SIG-M5 treated with dmso at 0.1 percent for 504 hours (cell line): ENCODE measurements around the gene SLX9.

ENCODE experiments used
- DNase-seq: peaks from one replicate; lab custom pipeline; 2025; ENCODE audit not compliant: unreplicated experiment; lab: John Stamatoyannopoulos, UW

The SLX9 gene

DNA sequence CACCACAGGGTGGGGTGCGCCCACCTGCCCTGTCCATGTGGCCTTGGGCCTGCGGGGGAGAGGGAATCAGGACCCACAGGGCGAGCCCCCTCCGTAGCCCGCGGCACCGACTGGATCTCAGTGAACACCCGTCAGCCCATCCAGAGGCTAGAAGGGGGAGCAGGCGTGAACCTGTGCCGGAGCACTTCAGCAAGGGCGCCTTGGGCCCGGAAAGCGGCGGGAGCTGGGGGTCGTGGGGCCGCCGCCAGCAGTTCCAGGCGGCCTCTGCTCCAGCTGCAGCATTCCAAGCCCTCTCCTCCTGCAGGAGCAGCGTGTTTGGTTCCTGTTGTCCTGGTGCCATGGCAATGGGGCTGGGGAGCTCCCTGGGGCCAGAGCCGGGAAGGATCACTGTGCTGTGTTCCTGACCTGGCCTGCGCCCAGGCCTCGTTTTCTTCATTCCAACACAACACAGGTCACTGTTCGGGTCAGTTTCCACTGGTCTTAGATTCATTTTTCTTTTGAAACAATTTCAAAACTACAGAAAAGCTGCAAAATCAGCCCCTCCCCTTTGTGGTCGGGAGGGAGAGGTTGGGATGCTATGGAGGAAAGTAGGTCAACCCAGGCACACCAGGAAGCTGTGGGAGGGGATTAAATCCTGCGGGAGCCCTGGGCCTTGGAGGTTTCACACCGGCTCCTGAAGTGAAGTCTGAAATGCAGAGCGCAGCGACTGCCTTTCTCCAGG lies 18.8 kb downstream of the SLX9 start:
- DNase-seq: no peak

- no peak for DNase-seq
These were observed 19.7 kb downstream of the SLX9 start for GRCh38 chr21:44959376-44960091.

DNA sequence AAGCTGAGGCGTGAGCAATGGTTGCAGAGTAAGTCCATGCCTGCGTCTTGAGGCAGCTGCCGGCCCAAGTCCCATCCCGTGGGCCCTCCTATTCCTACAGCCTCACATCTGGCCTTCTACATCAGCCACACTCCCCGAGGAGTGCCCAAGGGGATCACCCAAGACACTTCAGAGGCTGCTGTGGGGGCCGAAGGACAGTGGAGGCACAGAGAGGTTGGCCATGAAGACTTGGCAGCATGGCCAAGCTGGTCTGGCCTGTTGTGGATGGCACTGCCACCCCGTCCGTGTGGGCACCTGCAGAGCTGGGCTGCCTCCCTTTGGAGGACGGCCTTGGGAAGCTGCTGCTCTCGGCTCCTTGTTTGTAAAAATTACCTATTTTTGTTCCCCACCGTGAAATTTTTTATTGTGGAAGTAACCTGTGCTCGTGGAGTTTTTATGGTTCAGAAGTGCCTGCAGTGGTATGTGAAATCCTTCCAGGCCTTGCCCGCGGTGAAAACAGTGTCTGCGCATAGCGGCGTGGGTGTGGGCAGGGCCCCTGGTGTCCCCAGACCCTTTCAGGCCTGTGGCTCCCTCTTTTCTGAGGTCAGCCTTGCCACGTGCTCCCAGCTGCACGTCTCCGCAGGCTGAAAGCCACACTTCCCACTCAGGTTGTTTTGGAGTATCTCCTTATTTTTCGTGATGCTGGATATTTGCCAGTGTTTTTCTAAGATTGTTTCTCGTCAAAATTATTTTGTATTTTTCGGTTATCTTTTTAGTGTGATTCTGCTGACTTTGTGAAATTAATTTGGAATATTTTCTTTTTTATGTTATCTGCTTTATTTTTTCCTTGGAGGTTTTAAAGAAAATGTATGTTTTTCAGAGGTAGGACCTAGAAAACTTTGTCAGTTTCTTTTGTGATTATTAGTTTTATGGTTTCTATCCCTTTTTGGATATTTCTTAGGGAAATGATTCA lies 20.6 kb downstream of the SLX9 start:
- DNase-seq: no peak

DNA sequence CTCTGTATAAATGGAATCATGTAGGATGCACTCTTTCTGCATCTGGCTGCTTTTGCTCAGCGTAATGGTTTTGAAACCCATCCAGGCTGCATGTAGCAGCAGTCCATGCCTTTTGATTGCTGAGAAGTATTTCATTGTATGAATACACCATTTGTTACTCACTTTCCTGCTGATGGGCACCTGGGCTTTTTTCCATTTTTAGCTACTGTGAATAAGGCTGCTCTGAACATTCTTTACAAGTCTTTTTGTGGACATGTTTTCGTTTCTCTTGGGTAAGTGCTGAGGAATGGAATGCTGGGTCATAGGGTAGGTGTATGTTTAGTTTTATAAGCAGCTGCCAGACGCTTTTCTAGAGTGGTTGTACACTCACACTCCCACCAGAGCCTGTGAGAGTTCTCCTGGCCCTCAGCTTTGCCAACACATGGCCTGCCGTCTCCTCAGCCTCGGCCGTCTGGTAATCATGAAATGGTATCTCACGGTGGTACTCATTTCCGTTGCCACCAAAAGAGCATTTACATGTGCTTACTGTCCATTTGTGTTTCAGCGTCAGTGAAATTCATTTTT lies 22.7 kb downstream of the SLX9 start:
- no peak for DNase-seq

DNA sequence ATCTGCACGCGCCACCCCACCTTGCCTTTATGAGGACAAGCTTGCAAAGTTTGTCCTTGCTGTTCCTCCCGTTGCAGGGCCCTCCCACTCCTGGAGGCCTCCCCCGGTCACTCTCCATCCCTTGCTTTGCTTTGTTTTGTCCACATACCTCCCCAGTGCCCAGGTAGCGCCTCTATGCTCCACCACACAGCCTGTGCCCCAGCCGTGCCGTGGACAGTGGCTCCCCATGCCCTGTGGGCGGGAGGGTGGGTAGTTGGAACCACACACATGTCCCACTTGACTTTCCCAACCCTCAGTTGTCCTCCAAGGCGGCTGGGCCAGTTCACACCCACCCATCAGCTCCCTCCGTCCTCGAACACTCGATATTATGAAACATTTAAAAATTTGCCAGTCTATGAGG lies 24.6 kb downstream of the SLX9 start:
- no peak for DNase-seq

GRCh38 chr21:44965251-44966022 lies 25.6 kb downstream of the SLX9 start:
- no peak for DNase-seq

- no peak for DNase-seq
These were observed 26.6 kb downstream of the SLX9 start for GRCh38 chr21:44966135-44967081.

- DNase-seq: no peak
These were observed 27.5 kb downstream of the SLX9 start for GRCh38 chr21:44967082-44968047.

DNA sequence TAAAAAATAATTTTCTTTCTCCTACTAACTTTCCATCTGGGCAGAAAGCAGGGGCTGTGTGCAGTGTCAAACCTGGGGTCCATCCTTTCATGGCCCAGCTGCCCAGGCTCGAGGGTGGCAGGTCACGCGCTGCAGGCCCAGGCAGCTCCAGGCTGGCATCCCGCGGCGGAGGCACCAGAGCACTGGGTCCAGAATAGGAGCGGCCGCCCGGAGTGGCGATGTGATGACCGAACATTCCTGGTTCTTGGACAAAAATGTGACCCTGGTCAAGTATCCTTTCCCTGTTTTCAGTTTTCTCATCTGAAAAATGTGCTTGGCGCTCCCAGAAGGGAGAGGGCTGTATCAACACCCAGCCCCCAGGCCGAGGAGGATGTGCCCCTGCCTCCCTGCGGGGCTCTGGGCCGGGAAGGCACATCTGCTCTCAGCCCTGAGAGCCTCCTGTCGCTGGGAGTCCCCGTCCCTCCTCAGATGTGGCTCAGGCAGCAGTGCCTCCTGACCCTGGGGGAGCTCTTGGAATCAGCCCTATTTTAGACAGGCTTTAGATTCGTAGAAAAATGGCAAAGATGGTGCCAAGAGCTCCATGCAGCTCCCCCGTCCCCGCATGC lies 29.3 kb downstream of the SLX9 start:
- no peak for DNase-seq

DNA sequence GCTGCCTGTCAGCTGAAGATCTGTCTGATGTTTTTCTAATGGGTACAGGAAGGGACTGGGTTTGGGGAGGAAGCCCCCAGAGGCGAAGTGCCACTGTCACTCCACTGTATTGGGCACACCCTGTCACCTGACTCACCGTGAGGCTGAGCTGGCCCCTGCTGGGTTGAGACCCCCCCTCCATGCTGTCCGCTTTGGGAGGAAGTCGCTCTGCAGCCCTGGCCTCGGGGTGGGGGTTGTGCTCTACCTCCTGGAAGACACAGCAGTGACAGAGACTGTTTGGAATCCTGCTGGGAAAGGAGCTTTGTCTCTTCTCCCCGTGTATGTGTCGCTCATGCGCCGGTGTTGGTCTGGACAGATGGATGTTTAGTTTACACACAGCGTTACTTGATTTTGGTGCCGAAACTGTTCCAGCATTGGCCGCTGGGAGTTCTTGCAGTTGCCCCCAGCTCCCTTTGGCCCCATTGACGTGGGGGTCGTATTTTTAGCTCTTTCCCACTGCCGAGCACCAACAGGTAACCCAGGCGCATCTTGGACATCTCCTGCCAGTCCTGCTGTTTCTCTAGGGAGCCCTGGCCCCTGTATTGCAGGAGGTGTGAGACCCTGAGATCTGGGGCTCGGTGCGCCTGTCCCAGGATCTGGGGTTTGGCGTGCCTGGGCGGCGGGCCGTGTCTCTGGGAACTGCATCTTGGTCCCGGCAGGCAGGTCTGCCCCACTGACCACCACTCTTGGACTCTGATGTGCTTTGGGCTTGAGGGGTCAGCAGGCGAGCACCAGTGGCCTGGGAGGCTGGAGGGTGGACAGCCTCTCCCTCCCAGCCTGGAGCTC lies 30.3 kb downstream of the SLX9 start:
- DNase-seq: no peak

DNA sequence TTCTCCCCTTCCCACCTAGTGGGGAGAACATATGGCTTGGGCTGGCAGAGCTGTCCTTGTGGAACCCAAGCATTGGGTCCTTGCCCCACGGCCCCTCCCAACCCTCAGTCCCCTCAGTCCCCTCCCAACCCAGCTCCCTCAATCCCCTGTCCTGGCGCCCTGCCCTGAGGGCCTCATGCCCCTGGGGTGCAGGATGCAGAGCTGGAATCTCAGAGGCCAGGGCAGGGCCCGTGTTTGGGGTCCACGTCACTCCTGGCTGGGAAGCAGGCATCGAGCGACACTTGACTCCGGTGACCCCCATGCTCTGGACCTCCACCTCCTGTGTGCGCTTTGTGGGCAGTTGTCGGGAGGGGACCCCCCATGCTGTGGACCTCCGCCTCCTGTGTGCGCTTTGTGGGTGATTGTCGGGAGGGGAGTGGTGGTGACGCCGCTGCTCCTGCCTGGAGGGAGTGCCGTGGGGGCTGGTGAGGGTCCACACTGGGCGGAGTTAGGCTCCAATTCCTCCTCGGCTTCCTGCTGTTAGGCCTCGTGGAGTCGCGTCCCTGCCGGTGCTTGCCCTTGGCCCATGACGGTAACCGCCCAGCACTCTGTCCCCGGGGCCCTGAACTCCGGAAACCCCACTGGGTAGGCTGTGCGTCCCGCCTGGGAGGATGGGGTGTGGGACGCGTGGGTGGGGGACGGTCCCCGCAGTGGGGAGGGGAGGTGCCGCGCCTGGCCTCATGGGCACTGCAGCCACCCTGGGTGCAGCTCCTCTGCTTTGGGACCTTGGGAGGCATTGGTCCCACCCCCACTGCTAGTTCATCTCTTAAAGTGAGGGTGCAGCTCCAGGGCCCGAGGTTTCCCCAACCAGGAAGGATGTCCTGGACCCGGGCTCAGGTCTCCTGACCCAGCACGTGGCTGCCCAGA lies 31.2 kb downstream of the SLX9 start:
- DNase-seq: no peak

DNA sequence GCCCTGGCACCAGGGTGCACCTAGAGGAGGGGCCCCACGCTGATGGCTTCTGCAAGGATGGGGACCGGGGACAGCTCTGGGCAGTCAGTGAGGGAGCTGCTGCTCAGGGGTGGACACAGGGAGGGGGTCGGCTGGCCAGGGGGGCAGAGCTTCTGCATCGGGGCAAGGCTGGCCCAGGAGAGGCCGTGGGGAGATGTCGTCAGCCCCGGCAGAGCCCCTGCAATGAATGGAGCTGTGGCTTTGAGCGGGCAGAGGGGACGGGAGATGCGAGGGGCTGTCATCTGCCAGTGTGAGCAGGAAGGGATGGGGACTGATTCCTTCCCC lies 31.8 kb downstream of the SLX9 start:
- DNase-seq: no peak

GRCh38 chr21:44972301-44972814 lies 32.5 kb downstream of the SLX9 start:
- DNase-seq: no peak

DNA sequence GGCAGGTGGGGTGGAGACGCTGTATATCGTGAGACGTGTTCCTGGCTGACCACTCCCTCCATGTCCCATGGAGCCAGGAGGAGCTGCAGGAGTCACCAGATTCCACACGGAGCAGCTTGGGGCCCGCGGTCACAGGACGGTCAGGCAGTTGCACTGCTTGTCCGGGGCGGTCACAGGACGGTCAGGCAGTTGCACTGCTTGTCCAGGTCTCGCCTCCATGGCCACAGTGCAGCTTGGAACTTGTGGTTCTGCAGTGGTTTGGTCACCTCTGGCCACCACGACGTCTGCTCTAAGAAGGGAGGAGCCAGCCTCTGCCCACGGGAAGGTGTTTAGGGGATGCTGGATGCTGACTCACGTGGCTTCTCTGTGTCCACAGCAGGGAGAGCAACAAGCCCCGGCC lies 33.0 kb downstream of the SLX9 start:
- no peak for DNase-seq

- no peak for DNase-seq
These were observed 33.8 kb downstream of the SLX9 start for GRCh38 chr21:44973598-44973997.

GRCh38 chr21:44974676-44975075 lies 34.8 kb downstream of the SLX9 start:
- no peak for DNase-seq
